GM12892 (cell line): ENCODE results near the gene TRPM8.

ENCODE experiments used
- POLR2A ChIP-seq: IDR thresholded peaks from 2 replicates; pipeline ENCODE4 v1.6.1; 2011; ENCODE audit warnings: low read depth, low read length, control low read depth
- POLR2AphosphoS5 ChIP-seq: IDR thresholded peaks from 2 replicates; pipeline ENCODE4 v1.6.1; 2011; ENCODE audit warnings: low read depth, low read length, control low read depth

GRCh38 chr2:233952335-233952734 is 35.2 kb downstream of the TRPM8 start:
- TF ChIP-seq POLR2A: no peak
- TF ChIP-seq POLR2AphosphoS5: no peak
